Measurements from ENCODE around the gene XDH.

- no peak for TF ChIP-seq POLR2A (IDR thresholded peaks at IDR 0.05)
- TF ChIP-seq, protein P1, sequence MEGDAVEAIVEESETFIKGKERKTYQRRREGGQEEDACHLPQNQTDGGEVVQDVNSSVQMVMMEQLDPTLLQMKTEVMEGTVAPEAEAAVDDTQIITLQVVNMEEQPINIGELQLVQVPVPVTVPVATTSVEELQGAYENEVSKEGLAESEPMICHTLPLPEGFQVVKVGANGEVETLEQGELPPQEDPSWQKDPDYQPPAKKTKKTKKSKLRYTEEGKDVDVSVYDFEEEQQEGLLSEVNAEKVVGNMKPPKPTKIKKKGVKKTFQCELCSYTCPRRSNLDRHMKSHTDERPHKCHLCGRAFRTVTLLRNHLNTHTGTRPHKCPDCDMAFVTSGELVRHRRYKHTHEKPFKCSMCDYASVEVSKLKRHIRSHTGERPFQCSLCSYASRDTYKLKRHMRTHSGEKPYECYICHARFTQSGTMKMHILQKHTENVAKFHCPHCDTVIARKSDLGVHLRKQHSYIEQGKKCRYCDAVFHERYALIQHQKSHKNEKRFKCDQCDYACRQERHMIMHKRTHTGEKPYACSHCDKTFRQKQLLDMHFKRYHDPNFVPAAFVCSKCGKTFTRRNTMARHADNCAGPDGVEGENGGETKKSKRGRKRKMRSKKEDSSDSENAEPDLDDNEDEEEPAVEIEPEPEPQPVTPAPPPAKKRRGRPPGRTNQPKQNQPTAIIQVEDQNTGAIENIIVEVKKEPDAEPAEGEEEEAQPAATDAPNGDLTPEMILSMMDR (IDR thresholded peaks at IDR 0.05) = no peak
These were observed 32.0 kb downstream of the XDH start for GRCh38 chr2:31382452-31383120.
